Measurements from ENCODE around the gene TMEM109. TPM values are rescaled to one million over a fixed set of nuclear protein-coding genes. Genes with fewer than 3 reads are reported as not detected.

TMEM109 gene
- total RNA-seq, 1 donor: 44.1 TPM

GRCh38 chr11:60895687-60896086, 18.3 kb upstream of the TMEM109 start:
- DNase-seq (ENCODE audit: low read depth): no peak
- no peak overlapping the region for H3K4me3 ChIP-seq (ENCODE audit: low read depth, low read length)
- TF ChIP-seq CTCF (IDR thresholded peaks at IDR 0.05; ENCODE audit: insufficient read depth, low read length): no peak

- DNase-seq (ENCODE audit: low read depth): no peak
- no peak for TF ChIP-seq CTCF (IDR thresholded peaks at IDR 0.05; ENCODE audit: insufficient read depth, low read length)
- no peak overlapping the region for H3K4me3 ChIP-seq (ENCODE audit: low read depth, low read length)
Measured at GRCh38 chr11:60897496-60897895, 16.5 kb upstream of the TMEM109 start.

DNA sequence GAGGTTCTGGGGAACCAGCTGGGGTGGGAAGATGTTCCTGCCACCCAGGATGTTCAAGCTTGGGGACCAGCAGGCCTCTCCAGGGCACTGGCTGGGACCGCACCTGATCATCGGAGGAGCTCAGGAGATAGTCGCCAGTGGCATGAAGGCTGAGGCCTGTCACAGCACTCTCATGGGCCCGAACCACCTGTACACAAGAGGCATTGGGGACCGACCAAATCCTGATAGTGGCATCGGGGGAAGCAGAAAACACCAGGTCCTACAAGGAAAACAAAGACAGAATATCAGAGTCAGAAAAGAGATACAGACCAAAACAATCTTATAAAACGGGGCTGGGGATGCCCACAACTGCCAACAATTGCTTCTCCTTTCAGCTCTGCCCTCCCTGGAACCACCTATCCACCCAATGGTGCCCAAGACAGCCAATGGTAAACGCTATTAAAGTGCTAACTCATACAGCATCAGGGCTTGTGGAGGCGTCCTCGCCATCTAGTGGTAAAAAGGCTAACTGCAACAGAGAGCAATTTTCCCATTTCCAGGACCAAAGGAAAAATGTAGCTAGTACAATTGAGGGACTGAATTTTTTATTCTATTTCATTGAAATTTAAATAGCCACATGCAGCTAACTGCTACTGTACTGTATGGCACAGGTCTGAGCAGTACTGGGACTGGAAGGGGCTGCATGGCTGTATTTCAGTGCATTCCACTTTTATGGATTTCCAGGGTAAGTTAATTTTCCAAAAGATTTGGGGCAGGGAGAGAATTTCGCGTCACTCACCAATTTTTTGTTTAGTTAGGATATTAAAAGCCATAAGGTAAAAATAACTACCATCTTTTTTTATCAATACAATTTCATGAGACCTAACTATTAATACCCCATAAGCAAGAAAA, 14.7 kb upstream of the TMEM109 start:
- no peak overlapping the region for H3K4me3 ChIP-seq (ENCODE audit: low read depth, low read length)
- DNase-seq (ENCODE audit: low read depth): peak; percentile 79
- TF ChIP-seq CTCF (IDR thresholded peaks at IDR 0.05; ENCODE audit: insufficient read depth, low read length): peak; percentile 97

DNA sequence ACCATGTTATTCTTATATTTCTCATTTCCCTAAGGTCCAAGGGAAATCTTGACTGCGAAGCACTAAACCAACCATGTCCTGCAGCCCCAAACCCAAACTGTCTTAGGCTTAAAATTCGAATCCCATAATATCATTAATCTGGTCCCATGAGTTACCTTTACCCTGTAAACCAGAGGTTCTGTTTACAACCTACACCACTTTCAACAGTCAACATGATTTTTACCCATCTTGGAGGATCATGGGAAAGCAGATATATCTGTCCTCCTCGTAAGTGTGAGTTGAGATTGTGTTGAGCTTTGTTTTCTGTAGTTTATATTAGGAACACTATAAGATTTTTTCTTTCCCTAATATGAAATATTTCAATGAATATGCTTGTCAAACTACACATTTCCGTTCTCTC, 14.0 kb upstream of the TMEM109 start:
- no peak for TF ChIP-seq CTCF (IDR thresholded peaks at IDR 0.05; ENCODE audit: insufficient read depth, low read length)
- no peak overlapping the region for H3K4me3 ChIP-seq (ENCODE audit: low read depth, low read length)
- no peak for DNase-seq (ENCODE audit: low read depth)

GRCh38 chr11:60900673-60901404, 13.1 kb upstream of the TMEM109 start:
- no peak for DNase-seq (ENCODE audit: low read depth)
- no peak for TF ChIP-seq CTCF (IDR thresholded peaks at IDR 0.05; ENCODE audit: insufficient read depth, low read length)
- H3K4me3 ChIP-seq (ENCODE audit: low read depth, low read length): no peak overlapping the region

DNA sequence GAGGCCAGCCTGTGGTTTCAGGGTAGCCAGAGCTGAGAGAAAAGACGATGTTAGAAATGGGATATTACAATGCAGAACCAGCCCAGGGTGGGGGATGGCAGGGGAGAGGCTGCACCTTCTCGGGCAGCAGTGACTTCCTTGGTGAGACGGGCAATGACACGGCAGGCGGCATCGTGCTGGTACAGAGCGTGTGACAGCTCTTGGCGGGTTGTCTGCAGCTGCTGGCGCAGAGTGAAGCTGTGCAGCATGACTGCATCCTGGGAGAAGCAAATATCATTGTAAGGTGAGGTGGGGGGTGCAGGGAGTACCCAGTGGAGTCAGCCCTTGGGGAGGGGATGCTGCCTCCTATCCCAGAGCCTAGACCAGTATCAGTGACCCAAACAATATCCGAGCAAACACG, 11.3 kb upstream of the TMEM109 start:
- TF ChIP-seq CTCF (IDR thresholded peaks at IDR 0.05; ENCODE audit: insufficient read depth, low read length): no peak
- H3K4me3 ChIP-seq (ENCODE audit: low read depth, low read length): no peak overlapping the region
- no peak for DNase-seq (ENCODE audit: low read depth)
